GM21723 (cell line): ENCODE results near the gene HES2.
"Not testable (repeated sequence)": the region's sequence is repeated elsewhere in the genome, so short reads cannot be mapped to it uniquely, and the experiment has no call there.

Experiments
- ATAC-seq: cut with Tn5 transposase; IDR thresholded peaks from one replicate; pipeline ENCODE4 v1.9.1; 2021; ENCODE audit warnings: mild to moderate bottlenecking, moderate library complexity; ENCODE audit not compliant: unreplicated experiment

The HES2 gene

GRCh38 chr1:6437012-6437700, 17.4 kb upstream of the HES2 start:
- not testable (repeated sequence) for ATAC-seq

- not testable (repeated sequence) for ATAC-seq
Observed at GRCh38 chr1:6436277-6436676, 16.6 kb upstream of the HES2 start.

- ATAC-seq: no peak
Observed at GRCh38 chr1:6435547-6435946, 15.8 kb upstream of the HES2 start.

GRCh38 chr1:6435129-6435528, 15.4 kb upstream of the HES2 start:
- ATAC-seq: no peak

- ATAC-seq: no peak
Observed at GRCh38 chr1:6434186-6434585, 14.5 kb upstream of the HES2 start.

GRCh38 chr1:6431645-6432579, 12.2 kb upstream of the HES2 start:
- ATAC-seq: not testable (repeated sequence)

- ATAC-seq: not testable (repeated sequence)
Observed at GRCh38 chr1:6429660-6430411, 10.1 kb upstream of the HES2 start.

- not testable (repeated sequence) for ATAC-seq
Observed at GRCh38 chr1:6428453-6428852, 8.7 kb upstream of the HES2 start.

- no peak for ATAC-seq
Observed at GRCh38 chr1:6427441-6428390, 8.0 kb upstream of the HES2 start.

GRCh38 chr1:6426972-6427350, 7.2 kb upstream of the HES2 start:
- ATAC-seq: no peak

- ATAC-seq: no peak
Observed at GRCh38 chr1:6426277-6426971, 6.7 kb upstream of the HES2 start.

GRCh38 chr1:6425658-6426057, 5.9 kb upstream of the HES2 start:
- no peak for ATAC-seq

- no peak for ATAC-seq
Observed at GRCh38 chr1:6424619-6425593, 5.2 kb upstream of the HES2 start, which contains the start of gene ESPN. Gene ESPN (plus strand): TSS chr1:6424776. CDS start chr1:6424956, 180 bp downstream.

GRCh38 chr1:6424000-6424565, 4.4 kb upstream of the HES2 start:
- ATAC-seq: no peak

- ATAC-seq: no peak
Observed at GRCh38 chr1:6423321-6423999, 3.7 kb upstream of the HES2 start.

- no peak for ATAC-seq
Observed at GRCh38 chr1:6421266-6421665, 1.5 kb upstream of the HES2 start.

- no peak for ATAC-seq
Observed at GRCh38 chr1:6420454-6421042, 829 bp upstream of the HES2 start.
